OCI-LY7 (cell line): ENCODE data around the gene FRMD8. TPM values are rescaled to one million over a fixed set of nuclear protein-coding genes. Genes with fewer than 3 reads are reported as not detected.

ENCODE experiments used
- BruUV-seq: library from RNA; stranded (reverse); fragments of 400-500 nt; replicated peaks from 2 replicates; lab custom pipeline; 2021; lab: Mats Ljungman, UMichigan
- CTCF ChIA-PET: fragments of 300-600 bp; sonication (Branson Sonifier 250); formaldehyde crosslinking; loops from one replicate; lab custom pipeline; 2022; ENCODE audit warnings: antibody characterized with exemption; ENCODE audit not compliant: unreplicated experiment; lab: Charles Lee
- POLR2A ChIA-PET: fragments of 300-600 bp; sonication (Branson Sonifier 250); formaldehyde crosslinking; loops from one replicate; lab custom pipeline; 2022; ENCODE audit warnings: antibody characterized with exemption; lab: Charles Lee
- DNase-seq: peaks from one replicate; pipeline ENCODE4 v3.0.0-alpha.2; 2015; ENCODE audit warnings: low spot score
- H2AFZ ChIP-seq: fragments of 200-600 bp; sonication (generic), shearing (Covaris generic); 2 replicates; pipeline ENCODE4 v1.6.1; 2014; ENCODE audit warnings: mild to moderate bottlenecking, antibody characterized with exemption, low read length, moderate library complexity
- H3K27ac ChIP-seq: fragments of 200-600 bp; sonication (generic); 2 replicates; pipeline ENCODE4 v1.5.1; 2014; ENCODE audit warnings: mixed run types, low read depth, mild to moderate bottlenecking, moderate library complexity, low read length, inconsistent platforms; ENCODE audit not compliant: poor library complexity, severe bottlenecking
- H3K36me3 ChIP-seq: fragments of 200-600 bp; sonication (generic); 2 replicates; pipeline ENCODE4 v1.6.1; 2014; ENCODE audit warnings: mild to moderate bottlenecking, antibody characterized with exemption, low read length, moderate library complexity, mixed read lengths; ENCODE audit not compliant: insufficient read depth
- H3K4me1 ChIP-seq: fragments of 200-600 bp; sonication (generic); 2 replicates; pipeline ENCODE4 v1.5.1; 2014; ENCODE audit warnings: mild to moderate bottlenecking, low read length; ENCODE audit not compliant: insufficient read depth, poor library complexity, severe bottlenecking
- H3K4me2 ChIP-seq: fragments of 200-600 bp; sonication (generic); 2 replicates; pipeline ENCODE4 v1.6.1; 2014; ENCODE audit warnings: mild to moderate bottlenecking, low read length
- H3K4me3 ChIP-seq: fragments of 200-600 bp; sonication (generic); 2 replicates; pipeline ENCODE4 v1.5.1; 2014; ENCODE audit warnings: mild to moderate bottlenecking, low read depth, low read length; ENCODE audit not compliant: poor library complexity, severe bottlenecking
- H3K79me2 ChIP-seq: fragments of 200-600 bp; sonication (generic); 2 replicates; pipeline ENCODE4 v1.6.1; 2016; ENCODE audit warnings: low read depth, mild to moderate bottlenecking, low read length, moderate library complexity, mixed read lengths; ENCODE audit not compliant: insufficient read depth
- H3K9me2 ChIP-seq: fragments of 200-600 bp; sonication (generic); 2 replicates; pipeline ENCODE4 v1.6.1; 2016; ENCODE audit warnings: mild to moderate bottlenecking, low read length, mixed read lengths; ENCODE audit not compliant: insufficient read depth
- H3K9me3 ChIP-seq: fragments of 200-600 bp; sonication (generic); 2 replicates; pipeline ENCODE4 v1.6.1; 2014; ENCODE audit warnings: mild to moderate bottlenecking, mixed run types, low read length, mixed read lengths
- H4K20me1 ChIP-seq: fragments of 200-600 bp; sonication (generic); 2 replicates; pipeline ENCODE4 v1.6.1; 2014; ENCODE audit warnings: mild to moderate bottlenecking, antibody characterized with exemption, low read length, moderate library complexity, mixed read lengths; ENCODE audit not compliant: insufficient read depth
- EZH2phosphoT487 ChIP-seq: fragments of 200-600 bp; sonication (generic); IDR thresholded peaks from 2 replicates; pipeline ENCODE4 v1.6.1; 2018; ENCODE audit warnings: low read depth, borderline replicate concordance, mild to moderate bottlenecking, mixed run types, antibody characterized with exemption, low read length, moderate library complexity, mixed read lengths
- intact Hi-C: fragments of 100-400 bp; cut with micrococcal nuclease; formaldehyde crosslinking; loops from one replicate; pipeline ENCODE4 v1.10.0; 2022; ENCODE audit not compliant: unreplicated experiment
- total RNA-seq, 2 experiments: library from RNA; depleted of rRNA in 1 of 2; stranded (reverse); fragments of >200 nt in 1 of 2; shearing (Covaris generic) in 1 of 2; gene quantifications; 2 replicates each; pipeline ENCODE4 v1.2.3, GENCODE V29; 2014 to 2022
- TF ChIP-seq, protein P1 (sequence below): fragments of 200-600 bp; sonication (generic); conservative IDR thresholded peaks from 2 replicates; pipeline ENCODE4 v1.5.1; 2014; ENCODE audit warnings: mild to moderate bottlenecking, antibody characterized with exemption, low read length, moderate library complexity, mixed read lengths

Gene FRMD8
- total RNA-seq, 2 experiments from 2014 or later: 37.6 to 55.8 TPM

DNA sequence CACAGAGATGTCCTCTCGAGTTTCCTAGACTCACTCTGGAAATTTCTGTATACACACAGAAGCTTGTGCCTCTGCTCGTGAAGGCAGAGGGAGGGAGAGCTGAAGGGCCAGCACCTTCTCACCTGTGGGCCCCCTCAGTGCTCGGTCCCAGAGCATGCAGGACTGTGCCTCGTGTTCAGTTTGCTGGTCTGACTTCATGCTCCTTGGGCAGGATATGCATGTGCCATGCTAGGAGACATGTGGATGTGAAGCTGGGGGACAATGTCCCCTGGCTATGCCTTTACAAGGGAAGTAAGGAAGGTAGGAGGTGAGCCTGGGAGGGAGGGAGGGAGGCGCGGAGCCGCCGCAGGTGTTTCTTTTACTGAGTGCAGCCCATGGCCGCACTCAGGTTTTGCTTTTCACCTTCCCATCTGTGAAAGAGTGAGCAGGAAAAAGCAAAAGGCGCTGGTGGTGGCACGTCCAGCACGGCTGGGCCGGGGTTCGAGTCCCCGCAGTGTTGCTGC lies 58.7 kb downstream of the FRMD8 start:
- POLR2A ChIA-PET: interaction anchor here (0.7 to 2.0 kb wide), 3 partner anchors 12 to 226 kb away, joined by 4 to 6 read pairs (median 4); no protein-coding TSS in a partner anchor
- Histone ChIP-seq H3K4me3 (no peak overlapping the region), H3K27ac (peak overlapping the region; percentile 93), H3K9me3 (no peaks in the 10 kb centered on the region), H3K9me2 (no peaks in the 10 kb centered on the region), H3K4me2 (peak overlapping the region; percentile 74; the same call in 1 of the 2 replicates), H4K20me1 (no peaks in the 10 kb centered on the region), H3K4me1 (peaks cover 79% of the 10 kb centered on the region), H3K36me3 (no peaks in the 10 kb centered on the region), H2AFZ (no peak overlapping the region), H3K79me2 (peaks cover 6% of the 10 kb centered on the region; the same call in 1 of the 2 replicates)
- CTCF ChIA-PET: interaction anchor here (0.5 kb wide), 1 partner anchor 32 kb away, joined by 3 read pairs; no protein-coding TSS in a partner anchor
- no peak for TF ChIP-seq EZH2phosphoT487
- TF ChIP-seq, protein P1, sequence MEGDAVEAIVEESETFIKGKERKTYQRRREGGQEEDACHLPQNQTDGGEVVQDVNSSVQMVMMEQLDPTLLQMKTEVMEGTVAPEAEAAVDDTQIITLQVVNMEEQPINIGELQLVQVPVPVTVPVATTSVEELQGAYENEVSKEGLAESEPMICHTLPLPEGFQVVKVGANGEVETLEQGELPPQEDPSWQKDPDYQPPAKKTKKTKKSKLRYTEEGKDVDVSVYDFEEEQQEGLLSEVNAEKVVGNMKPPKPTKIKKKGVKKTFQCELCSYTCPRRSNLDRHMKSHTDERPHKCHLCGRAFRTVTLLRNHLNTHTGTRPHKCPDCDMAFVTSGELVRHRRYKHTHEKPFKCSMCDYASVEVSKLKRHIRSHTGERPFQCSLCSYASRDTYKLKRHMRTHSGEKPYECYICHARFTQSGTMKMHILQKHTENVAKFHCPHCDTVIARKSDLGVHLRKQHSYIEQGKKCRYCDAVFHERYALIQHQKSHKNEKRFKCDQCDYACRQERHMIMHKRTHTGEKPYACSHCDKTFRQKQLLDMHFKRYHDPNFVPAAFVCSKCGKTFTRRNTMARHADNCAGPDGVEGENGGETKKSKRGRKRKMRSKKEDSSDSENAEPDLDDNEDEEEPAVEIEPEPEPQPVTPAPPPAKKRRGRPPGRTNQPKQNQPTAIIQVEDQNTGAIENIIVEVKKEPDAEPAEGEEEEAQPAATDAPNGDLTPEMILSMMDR: no peak
- no peak for DNase-seq
- no TSS peak for BruUV-seq
- intact Hi-C loops: no loop called here

GRCh38 chr11:65445604-65446445 lies 59.4 kb downstream of the FRMD8 start:
- Histone ChIP-seq H3K4me1 (peaks cover 72% of the 10 kb centered on the region), H3K36me3 (no peaks in the 10 kb centered on the region), H3K9me2 (no peaks in the 10 kb centered on the region), H3K79me2 (peaks cover 6% of the 10 kb centered on the region; the same call in 1 of the 2 replicates), H3K4me2 (peak overlapping the region; percentile 74; the same call in 1 of the 2 replicates), H2AFZ (no peak overlapping the region), H3K4me3 (no peak overlapping the region), H4K20me1 (no peaks in the 10 kb centered on the region), H3K9me3 (no peaks in the 10 kb centered on the region), H3K27ac (peak overlapping the region; percentile 93)
- ChIA-PET POLR2A (interaction anchor here (0.7 to 0.8 kb wide), 2 partner anchors 10 to 54 kb away, joined by 3 to 4 read pairs; no protein-coding TSS in a partner anchor), CTCF (interaction anchor here (0.5 kb wide), 1 partner anchor 31 kb away, joined by 3 read pairs; no protein-coding TSS in a partner anchor)
- BruUV-seq: no TSS peak
- intact Hi-C loops: no loop called here
- DNase-seq: peak; percentile 18
- TF ChIP-seq, protein P1: no peak
- TF ChIP-seq EZH2phosphoT487: no peak
